ENCODE data around the gene P2RY1.

P2RY1 gene, protein sequence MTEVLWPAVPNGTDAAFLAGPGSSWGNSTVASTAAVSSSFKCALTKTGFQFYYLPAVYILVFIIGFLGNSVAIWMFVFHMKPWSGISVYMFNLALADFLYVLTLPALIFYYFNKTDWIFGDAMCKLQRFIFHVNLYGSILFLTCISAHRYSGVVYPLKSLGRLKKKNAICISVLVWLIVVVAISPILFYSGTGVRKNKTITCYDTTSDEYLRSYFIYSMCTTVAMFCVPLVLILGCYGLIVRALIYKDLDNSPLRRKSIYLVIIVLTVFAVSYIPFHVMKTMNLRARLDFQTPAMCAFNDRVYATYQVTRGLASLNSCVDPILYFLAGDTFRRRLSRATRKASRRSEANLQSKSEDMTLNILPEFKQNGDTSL

DNA sequence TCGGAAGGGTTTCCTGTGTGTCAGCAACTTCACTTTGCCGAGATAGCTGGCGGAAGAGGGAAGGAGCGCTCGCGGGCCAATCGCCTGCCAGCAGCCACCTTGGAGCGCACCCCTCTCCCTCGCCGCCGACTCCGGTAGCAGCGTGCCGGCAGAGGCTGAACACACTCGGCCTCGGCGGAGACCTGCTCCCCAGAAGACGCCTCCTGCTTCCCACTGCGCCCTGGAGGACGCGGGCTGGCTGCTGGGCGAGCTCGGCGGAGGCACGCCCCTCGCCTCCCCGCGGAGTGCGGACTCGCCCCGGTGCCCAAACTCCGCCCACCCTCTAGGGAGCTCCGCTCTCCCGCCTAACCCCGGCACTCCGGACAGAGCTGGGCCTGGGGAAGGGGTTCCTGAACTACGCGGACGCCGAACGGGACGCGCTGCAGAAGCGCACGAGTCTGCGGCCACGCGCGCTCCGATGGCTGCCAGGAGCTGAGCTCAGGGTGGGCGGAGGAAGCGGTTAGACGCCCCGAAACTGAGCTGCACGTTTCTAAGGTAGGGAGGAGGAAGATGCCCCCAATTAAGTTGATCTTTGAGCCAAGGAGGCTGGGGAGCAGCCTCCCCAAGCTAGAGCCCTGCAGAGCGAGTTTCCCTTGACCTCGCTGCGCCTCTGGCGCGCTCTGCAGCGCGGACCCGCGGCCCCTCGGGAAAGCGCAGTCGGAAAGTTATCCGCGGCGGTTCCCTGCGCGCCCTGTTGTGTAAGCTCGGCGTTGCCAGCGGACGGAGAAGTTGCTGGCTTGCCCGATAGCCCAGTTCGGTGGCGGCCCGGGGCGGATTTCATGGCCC, at the start of gene P2RY1:
Gene P2RY1 (plus strand): TSS at position 356 of the 825 bp plus-strand sequence. CDS start 652 bp downstream, outside the sequence.
- DNase-seq = no peak

GRCh38 chr3:152786977-152787681, 47.8 kb upstream of the P2RY1 start:
- no peak for DNase-seq

- DNase-seq = no peak
These were observed 44.1 kb upstream of the P2RY1 start for GRCh38 chr3:152790651-152791387.

GRCh38 chr3:152793969-152794368, 41.0 kb upstream of the P2RY1 start:
- DNase-seq = no peak

DNA sequence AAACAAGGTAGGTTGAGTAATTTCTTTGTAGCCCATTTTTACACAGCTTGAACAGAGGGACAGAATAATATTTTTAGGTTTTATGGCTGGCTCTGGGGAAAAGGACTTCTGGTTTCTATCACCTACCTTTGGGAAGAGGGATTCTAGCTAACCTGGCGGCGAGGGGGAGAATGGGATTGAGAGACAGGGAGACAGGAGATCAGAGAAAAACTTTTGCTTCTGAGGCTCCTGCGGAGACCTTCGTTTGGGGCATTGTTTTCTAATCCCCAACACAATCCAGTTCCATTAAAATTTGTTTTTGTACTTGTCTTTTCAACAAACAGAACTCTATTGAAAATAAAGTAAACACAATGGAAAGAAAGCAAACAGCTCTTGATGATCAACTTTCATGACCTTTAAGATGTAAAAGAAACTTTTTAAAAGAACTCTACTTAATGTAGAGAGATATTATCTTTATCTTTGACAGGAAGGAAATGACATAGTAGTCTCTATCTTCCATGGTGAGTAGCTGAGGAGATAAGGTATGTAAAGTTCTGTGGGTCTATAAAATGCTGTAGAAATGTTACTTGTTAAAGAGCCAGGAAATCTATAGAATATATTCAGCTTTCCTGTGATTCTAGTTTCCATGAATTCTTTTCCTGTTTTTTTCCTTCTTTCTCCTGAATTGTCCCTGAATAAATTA, 37.0 kb upstream of the P2RY1 start:
- DNase-seq = no peak

DNA sequence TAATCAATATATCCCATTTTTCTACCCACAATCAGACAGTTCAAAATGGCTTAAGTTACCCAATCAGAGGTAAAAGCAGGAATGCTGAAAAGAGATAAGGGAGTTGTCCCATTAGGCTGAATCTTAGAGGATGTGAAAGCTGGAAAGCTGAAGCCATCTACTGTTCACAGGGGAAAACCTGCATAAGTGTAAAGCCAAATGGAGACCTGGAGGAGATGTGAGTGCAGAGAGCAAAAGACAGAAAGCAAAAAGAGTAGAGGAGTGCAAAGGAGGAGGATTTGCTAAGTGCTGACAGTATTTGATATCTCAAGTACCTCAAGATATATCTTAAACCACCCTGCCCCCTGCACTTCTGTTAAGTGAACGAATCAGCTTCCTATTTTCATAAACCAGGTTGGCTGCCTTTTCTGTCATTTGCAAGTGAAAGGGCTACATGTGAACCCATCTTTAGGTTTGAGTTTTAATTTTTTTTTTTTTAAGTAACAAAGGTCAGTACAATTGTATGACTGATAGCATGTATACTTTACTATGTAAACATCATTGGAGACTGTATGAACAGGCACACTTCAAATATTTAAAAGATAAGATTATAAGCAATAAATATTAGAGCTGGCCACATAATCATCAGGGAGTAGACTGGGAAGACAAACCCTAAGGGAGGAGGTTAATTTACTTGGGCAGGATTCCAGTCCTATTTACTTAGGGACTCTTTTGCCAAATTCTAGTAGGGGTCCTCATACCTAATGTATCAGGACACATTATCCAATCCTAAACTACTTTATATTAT, 22.8 kb upstream of the P2RY1 start:
- no peak for DNase-seq

GRCh38 chr3:152817400-152817799, 17.5 kb upstream of the P2RY1 start:
- no peak for DNase-seq

DNA sequence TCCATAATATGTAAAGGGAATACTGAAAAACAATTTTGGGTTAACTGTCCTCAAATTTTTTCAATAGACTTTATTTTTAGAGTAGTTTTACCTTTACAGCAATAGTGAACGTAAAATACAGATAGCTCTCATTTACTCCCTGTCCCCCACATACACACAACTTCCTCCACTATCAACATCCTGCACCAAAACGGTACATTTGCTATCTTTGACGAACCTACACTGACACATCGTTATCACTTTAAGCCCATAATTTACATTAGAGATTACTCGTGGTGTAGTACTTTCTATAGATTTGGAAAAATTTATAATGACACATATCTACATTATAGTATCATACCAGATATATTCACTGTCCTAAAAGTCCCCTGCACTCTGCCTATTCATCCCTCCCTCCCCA, 16.9 kb upstream of the P2RY1 start:
- DNase-seq = no peak

DNA sequence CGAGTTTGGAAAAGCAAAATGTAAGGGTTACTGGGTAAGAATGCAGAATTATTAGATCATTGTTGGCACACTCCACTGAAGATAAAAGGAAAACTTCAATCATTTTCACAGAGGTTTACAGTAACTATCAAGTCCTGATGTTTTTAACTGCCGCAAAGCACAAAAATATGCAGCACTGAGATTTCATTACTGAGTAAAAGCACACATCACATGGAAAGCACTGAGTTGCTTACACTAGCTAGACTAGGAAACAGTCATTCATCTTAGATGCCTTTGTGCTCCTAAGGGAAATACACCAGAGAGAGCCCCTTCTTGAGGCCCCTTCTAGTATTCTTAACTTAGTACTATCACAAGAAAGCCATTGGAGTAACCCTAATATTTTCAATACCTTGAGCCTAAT, 11.8 kb upstream of the P2RY1 start:
- DNase-seq = no peak

GRCh38 chr3:152823781-152824180, 11.2 kb upstream of the P2RY1 start:
- no peak for DNase-seq

DNA sequence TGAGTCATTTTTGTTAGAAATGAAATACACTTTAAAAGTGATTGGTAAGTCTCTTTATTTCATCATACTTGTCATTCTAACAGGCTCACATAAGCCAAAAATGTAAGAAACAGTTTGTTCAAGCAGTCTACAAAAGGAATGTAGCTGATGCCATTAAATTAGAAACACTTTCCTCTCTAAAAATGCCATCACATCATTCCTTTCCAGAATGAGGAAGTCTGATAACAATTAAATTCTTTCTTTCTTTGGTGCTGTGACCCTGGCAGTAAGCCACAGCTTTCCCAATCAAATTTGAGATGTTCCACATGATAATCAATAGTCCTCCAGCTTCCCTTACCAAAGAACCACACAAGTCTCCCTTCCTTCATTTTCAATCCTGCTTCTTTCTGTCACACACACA, 9.4 kb upstream of the P2RY1 start:
- no peak for DNase-seq

DNA sequence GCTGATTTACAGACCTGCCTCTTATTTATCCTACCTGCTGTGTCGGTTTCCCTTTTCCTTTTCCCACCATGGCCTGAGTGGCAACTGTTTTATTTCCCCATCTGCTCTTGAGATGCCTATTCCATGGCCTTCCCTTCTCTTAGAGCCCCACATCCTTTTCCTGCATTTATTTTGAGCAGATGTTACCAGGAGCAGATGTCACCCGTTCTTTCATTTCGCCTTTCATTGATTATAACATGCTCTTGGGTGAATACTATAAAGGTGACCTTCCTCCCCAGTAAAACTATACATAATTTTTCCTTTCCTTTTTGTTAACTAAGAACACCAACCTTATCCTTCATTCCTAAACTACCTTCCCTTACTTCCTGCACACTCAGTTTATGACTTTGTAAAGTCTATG, 8.5 kb upstream of the P2RY1 start:
- DNase-seq = no peak

- DNase-seq = no peak
These were observed 7.6 kb upstream of the P2RY1 start for GRCh38 chr3:152827313-152827712.

GRCh38 chr3:152828075-152828840, 6.7 kb upstream of the P2RY1 start:
- no peak for DNase-seq

GRCh38 chr3:152830245-152830644, 4.7 kb upstream of the P2RY1 start:
- DNase-seq = no peak

DNA sequence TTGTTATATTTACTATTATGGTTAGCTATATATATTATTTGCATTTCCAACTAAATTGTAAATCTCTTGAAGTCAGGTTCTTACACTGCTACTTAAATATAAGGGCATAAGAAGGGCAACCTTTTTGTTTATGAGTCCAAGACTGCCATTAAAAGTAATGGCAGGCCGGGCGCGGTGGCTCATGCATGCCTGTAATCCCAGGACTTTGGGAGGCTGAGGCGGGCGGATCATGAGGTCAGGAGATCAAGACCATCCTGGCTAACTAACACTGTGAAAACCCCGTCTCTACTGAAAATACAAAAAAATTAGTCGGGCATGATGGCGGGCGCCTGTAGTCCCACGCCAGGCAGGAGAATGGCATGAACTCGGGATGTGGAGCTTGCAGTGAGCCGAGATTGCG, 2.9 kb upstream of the P2RY1 start:
- DNase-seq = no peak

- no peak for DNase-seq
These were observed 1.8 kb upstream of the P2RY1 start for GRCh38 chr3:152833089-152833488.

DNA sequence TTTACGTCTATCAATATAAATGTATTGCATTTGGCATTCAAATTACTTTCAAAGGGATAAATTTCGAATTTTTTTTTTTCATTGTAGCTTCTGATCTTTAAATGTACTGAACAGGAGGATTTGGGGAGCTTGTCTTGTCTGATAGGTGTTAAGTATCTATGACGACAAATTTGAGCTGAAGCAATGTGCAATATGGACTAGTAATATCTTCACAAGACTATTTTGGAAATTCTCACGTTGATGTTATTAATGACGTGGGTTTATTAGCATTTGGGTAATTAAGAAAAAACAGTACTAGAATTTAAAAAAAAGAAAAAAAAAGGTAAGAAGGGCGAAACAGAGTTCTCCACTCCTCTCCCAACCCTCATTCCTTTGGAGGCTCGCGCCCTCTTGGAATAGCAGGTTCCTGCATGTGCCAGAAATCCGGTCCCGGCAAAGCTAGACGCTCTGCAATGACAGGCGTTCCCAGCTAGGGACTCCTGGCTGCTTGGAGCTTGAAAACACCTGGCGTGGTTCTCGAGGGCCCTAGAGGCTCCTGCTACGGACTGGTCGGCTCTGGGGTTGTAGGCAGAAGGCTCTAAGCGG, 648 bp upstream of the P2RY1 start:
- DNase-seq = no peak

GRCh38 chr3:152835601-152836102, 721 bp downstream of the P2RY1 start:
- DNase-seq = no peak

DNA sequence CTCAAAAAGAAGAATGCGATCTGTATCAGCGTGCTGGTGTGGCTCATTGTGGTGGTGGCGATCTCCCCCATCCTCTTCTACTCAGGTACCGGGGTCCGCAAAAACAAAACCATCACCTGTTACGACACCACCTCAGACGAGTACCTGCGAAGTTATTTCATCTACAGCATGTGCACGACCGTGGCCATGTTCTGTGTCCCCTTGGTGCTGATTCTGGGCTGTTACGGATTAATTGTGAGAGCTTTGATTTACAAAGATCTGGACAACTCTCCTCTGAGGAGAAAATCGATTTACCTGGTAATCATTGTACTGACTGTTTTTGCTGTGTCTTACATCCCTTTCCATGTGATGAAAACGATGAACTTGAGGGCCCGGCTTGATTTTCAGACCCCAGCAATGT, 1.3 kb downstream of the P2RY1 start:
- no peak for DNase-seq

Measured in NCI-H1092 (cell line).